Activated naive CD4-positive, alpha-beta T cell treated with anti-CD3 and anti-CD28 coated beads for 36 hours (primary cell): Measurements from ENCODE around the gene IREB2. TPM values are rescaled to one million over a fixed set of nuclear protein-coding genes. Genes with fewer than 3 reads are reported as not detected.
"Not testable (repeated sequence)": the region's sequence is repeated elsewhere in the genome, so short reads cannot be mapped to it uniquely, and the experiment has no call there.

Experiments
- CTCF ChIA-PET: fragments of 350-600 bp; sonication (Branson Sonifier 250); formaldehyde crosslinking; loops from one replicate; lab custom pipeline; 2021; ENCODE audit warnings: antibody characterized with exemption; lab: Charles Lee
- DNase-seq: peaks from one replicate; pipeline ENCODE4 v3.0.0-alpha.2; 2020
- H3K27ac Mint-ChIP-seq: one replicate; pipeline ENCODE4 v1.8.0; 2021; ENCODE audit warnings: mild to moderate bottlenecking, mixed read lengths
- H3K27me3 Mint-ChIP-seq: one replicate; pipeline ENCODE4 v1.8.0; 2021; ENCODE audit warnings: low read depth, mixed read lengths
- H3K36me3 Mint-ChIP-seq: one replicate; pipeline ENCODE4 v1.8.0; 2021; ENCODE audit warnings: low read depth, mixed read lengths
- H3K4me1 Mint-ChIP-seq: one replicate; pipeline ENCODE4 v1.8.0; 2021; ENCODE audit warnings: low read depth, mixed read lengths
- H3K4me3 Mint-ChIP-seq: one replicate; pipeline ENCODE4 v1.8.0; 2021; ENCODE audit warnings: mild to moderate bottlenecking, moderate library complexity, mixed read lengths
- H3K9me3 Mint-ChIP-seq: one replicate; pipeline ENCODE4 v1.8.0; 2021; ENCODE audit warnings: mixed read lengths
- intact Hi-C: fragments of 100-400 bp; cut with micrococcal nuclease; formaldehyde crosslinking; loops from one replicate; pipeline ENCODE4 v1.15.1; 2023
- total RNA-seq, 2 experiments: library from RNA; stranded (reverse); gene quantifications; one replicate each; pipeline ENCODE4 v1.2.3, GENCODE V29; 2021

IREB2 gene
- total RNA-seq, 2 experiments from 2014 or later = 47.6 to 51.7 TPM

DNA sequence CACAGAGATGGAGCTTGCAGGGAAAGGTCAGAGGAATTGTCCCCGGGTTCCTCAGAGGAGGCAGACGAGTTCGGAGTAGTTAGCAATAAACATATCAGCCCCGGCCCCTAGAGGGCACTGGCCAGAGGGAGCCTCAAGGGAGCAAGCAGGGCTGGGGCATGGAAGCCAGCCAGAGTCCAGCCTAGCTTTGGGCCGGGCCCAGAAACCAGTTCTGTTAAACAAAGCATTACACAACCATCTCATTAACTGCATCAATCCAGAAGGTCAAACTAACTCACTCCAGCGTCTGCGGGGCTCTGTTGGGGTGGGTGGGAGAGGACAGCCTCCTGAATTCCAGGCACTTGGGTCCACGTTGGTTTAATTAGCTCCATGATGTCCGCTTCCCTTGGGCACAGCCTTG, 41.0 kb upstream of the IREB2 start:
- CTCF ChIA-PET = interaction anchor here (0.6 to 1.4 kb wide), 3 partner anchors 9 to 16 kb away, joined by 3 to 4 read pairs (median 4); no protein-coding TSS in a partner anchor
- no peak overlapping the region for H3K4me3 Mint-ChIP-seq
- no peaks in the 10 kb centered on the region for H3K9me3 Mint-ChIP-seq
- H3K27me3 Mint-ChIP-seq = no peaks in the 10 kb centered on the region
- H3K27ac Mint-ChIP-seq = no peak overlapping the region
- intact Hi-C loops = no loop called here
- no peak for DNase-seq
- H3K36me3 Mint-ChIP-seq = no peaks in the 10 kb centered on the region
- H3K4me1 Mint-ChIP-seq = no peaks in the 10 kb centered on the region

GRCh38 chr15:78397382-78397781, 40.6 kb upstream of the IREB2 start:
- intact Hi-C loops = no loop called here
- H3K4me1 Mint-ChIP-seq = no peaks in the 10 kb centered on the region
- no peaks in the 10 kb centered on the region for H3K9me3 Mint-ChIP-seq
- CTCF ChIA-PET = interaction anchor here (0.6 to 1.4 kb wide), 3 partner anchors 9 to 16 kb away, joined by 3 to 4 read pairs (median 4); no protein-coding TSS in a partner anchor
- no peaks in the 10 kb centered on the region for H3K27me3 Mint-ChIP-seq
- no peak overlapping the region for H3K4me3 Mint-ChIP-seq
- H3K36me3 Mint-ChIP-seq = no peaks in the 10 kb centered on the region
- H3K27ac Mint-ChIP-seq = no peak overlapping the region
- no peak for DNase-seq

GRCh38 chr15:78398076-78398825, 39.8 kb upstream of the IREB2 start:
- Mint-ChIP-seq H3K27ac (no peak overlapping the region), H3K27me3 (no peaks in the 10 kb centered on the region), H3K9me3 (no peaks in the 10 kb centered on the region), H3K36me3 (no peaks in the 10 kb centered on the region), H3K4me1 (no peaks in the 10 kb centered on the region), H3K4me3 (no peak overlapping the region)
- intact Hi-C loops = no loop called here
- no peak for DNase-seq
- CTCF ChIA-PET = interaction anchor here (0.6 to 1.4 kb wide), 3 partner anchors 10 to 133 kb away, joined by 3 to 4 read pairs (median 3); no protein-coding TSS in a partner anchor

DNA sequence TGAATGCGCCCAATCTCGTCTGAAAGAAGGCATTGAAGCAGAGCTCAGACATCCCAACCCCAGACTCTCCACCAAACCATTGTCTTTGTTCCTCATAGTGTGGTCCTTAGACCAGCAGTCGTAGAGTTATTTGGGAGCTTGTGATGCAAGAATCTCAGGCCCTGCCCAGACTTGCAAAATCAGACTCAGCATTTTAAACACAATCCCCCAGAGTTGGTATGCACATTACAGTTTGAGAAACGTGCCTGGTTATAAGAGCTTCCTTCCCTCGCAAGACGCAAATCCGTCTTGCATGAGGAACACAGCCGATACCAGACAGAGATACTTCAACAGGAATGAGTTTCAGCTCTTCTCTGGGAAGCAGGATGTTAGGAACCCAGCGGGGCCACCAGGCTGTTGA, 38.9 kb upstream of the IREB2 start:
- Mint-ChIP-seq H3K4me3 (no peak overlapping the region), H3K4me1 (no peaks in the 10 kb centered on the region), H3K36me3 (no peaks in the 10 kb centered on the region), H3K9me3 (no peaks in the 10 kb centered on the region), H3K27ac (no peak overlapping the region), H3K27me3 (no peaks in the 10 kb centered on the region)
- intact Hi-C loops = no loop called here
- CTCF ChIA-PET = interaction anchor here (1.2 kb wide), 1 partner anchor 134 kb away, joined by 3 read pairs; no protein-coding TSS in a partner anchor
- no peak for DNase-seq

GRCh38 chr15:78402061-78402610, 35.9 kb upstream of the IREB2 start:
- intact Hi-C loops = no loop called here
- no peak for DNase-seq
- Mint-ChIP-seq H3K27me3 (no peaks in the 10 kb centered on the region), H3K27ac (no peak overlapping the region), H3K9me3 (no peaks in the 10 kb centered on the region), H3K4me3 (no peak overlapping the region), H3K4me1 (no peaks in the 10 kb centered on the region), H3K36me3 (no peaks in the 10 kb centered on the region)
- CTCF ChIA-PET = no interaction called here

DNA sequence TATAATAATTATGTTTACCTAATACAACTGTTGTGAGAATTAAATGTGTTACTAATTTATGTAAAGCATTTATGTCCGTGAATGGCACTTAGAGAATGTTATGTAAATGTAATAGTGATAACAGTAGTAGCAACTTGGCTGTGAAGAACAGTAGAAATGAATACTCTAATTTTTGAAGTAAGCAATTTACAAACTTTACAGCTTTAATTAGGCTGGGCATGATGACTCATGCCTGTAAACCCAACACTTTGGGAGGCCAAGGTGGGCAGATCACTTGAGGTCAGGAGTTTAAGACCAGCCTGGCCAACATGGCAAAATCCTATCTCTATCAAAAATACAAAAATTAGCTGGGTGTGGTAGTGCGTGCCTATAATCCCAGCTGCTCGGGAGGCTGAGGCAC, 33.9 kb upstream of the IREB2 start:
- Mint-ChIP-seq H3K4me3 (no peak overlapping the region), H3K9me3 (no peaks in the 10 kb centered on the region), H3K27ac (no peak overlapping the region), H3K36me3 (no peaks in the 10 kb centered on the region), H3K27me3 (no peaks in the 10 kb centered on the region), H3K4me1 (no peaks in the 10 kb centered on the region)
- no peak for DNase-seq
- CTCF ChIA-PET = interaction anchor here (1.5 kb wide), 1 partner anchor 18 kb away, joined by 7 read pairs; no protein-coding TSS in a partner anchor
- intact Hi-C loops = no loop called here

DNA sequence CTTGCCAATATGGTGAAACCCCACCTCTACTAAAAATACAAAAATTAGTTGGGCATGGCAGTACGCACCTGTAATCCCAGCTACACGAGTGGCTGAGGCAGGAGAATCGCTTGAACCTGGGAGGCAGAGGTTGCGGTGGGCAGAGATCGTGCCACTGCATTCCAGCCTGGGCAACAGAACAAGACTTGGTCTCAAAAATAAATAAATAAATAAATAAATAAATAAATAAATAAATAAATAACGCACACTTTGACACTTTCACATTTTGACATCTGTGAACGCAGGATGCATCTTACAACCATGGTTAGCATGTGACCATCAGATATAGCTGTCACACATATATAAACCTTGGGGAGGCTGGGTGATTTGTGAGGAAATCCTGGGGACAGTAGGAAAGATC, 33.2 kb upstream of the IREB2 start:
- H3K9me3 Mint-ChIP-seq, H3K27ac Mint-ChIP-seq, intact Hi-C loops, H3K4me3 Mint-ChIP-seq, CTCF ChIA-PET, DNase-seq, H3K27me3 Mint-ChIP-seq, H3K4me1 Mint-ChIP-seq, H3K36me3 Mint-ChIP-seq: not testable (repeated sequence)

DNA sequence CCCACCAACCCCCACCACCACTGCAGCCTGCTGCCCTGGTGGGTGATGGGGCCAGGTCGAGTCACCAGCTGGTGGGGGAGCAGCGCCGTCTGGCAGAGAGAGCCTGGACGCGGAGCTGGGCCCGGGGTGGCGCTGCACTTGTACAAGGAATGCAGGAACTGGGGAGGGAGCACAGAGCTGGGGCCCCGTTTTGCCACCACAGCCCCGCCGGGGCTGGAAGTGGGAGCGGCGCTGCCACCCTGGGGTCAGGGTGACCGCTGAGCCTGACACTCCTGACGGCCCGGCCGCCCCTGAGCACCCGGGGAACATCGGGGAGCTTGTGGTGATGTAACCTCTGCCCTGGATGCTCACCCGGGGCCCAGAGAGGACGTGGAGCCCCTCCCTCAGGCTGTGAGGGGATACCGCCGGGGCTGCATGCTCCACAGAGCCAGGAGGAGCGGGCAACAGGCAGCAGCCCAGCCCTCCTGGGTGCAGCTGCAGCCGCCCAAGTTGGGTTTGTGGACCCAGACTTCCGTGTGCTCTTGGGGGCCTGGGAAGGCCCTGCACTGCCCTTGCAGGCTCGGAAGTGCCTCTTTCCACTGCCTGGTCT, 32.6 kb upstream of the IREB2 start:
- H3K4me3 Mint-ChIP-seq = no peak overlapping the region
- H3K27me3 Mint-ChIP-seq = no peaks in the 10 kb centered on the region
- intact Hi-C loops = no loop called here
- CTCF ChIA-PET = no interaction called here
- H3K36me3 Mint-ChIP-seq = no peaks in the 10 kb centered on the region
- no peaks in the 10 kb centered on the region for H3K4me1 Mint-ChIP-seq
- no peaks in the 10 kb centered on the region for H3K9me3 Mint-ChIP-seq
- H3K27ac Mint-ChIP-seq = no peak overlapping the region
- DNase-seq = no peak

DNA sequence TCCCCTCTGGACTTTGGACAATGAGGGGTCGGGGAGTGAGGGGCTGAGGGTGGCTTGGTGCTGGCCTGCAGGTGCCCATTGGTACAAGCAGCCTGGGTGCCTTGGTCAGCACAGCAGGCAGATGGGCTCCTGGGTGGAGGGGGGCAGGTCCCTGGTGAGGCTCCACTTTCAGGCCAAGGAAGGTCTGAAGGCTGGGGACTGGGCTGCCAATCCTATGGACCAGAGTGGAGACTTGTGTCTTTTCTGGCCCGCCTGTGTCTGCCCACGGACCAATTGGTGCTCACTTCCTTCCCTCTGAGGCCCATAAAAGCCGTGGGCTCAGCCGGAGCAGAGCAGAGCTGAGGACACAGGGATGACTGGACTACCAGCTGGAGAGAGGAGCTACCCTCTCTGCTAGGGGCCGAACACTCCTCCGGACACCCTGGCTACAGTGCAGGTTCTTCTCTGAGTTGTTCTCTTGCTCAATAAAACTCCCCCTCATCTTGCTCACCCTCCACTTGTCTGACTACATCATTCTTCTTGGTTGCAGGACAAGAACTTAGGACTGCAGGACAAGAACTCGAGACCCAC, 31.9 kb upstream of the IREB2 start:
- Mint-ChIP-seq H3K9me3 (no peaks in the 10 kb centered on the region), H3K4me1 (no peaks in the 10 kb centered on the region), H3K27ac (no peak overlapping the region), H3K27me3 (no peaks in the 10 kb centered on the region), H3K36me3 (no peaks in the 10 kb centered on the region), H3K4me3 (no peak overlapping the region)
- intact Hi-C loops = no loop called here
- CTCF ChIA-PET = interaction anchor here (0.8 to 1.0 kb wide), 2 partner anchors 77 to 164 kb away, joined by 3 read pairs; no protein-coding TSS in a partner anchor
- DNase-seq = no peak

GRCh38 chr15:78407608-78408354, 30.2 kb upstream of the IREB2 start:
- intact Hi-C loops = no loop called here
- Mint-ChIP-seq H3K4me1 (no peaks in the 10 kb centered on the region), H3K27ac (no peak overlapping the region), H3K27me3 (no peaks in the 10 kb centered on the region), H3K4me3 (no peak overlapping the region), H3K9me3 (no peaks in the 10 kb centered on the region), H3K36me3 (no peaks in the 10 kb centered on the region)
- DNase-seq = no peak
- CTCF ChIA-PET = interaction anchor here (1.8 kb wide), 1 partner anchor 16 kb away, joined by 4 read pairs; no protein-coding TSS in a partner anchor

DNA sequence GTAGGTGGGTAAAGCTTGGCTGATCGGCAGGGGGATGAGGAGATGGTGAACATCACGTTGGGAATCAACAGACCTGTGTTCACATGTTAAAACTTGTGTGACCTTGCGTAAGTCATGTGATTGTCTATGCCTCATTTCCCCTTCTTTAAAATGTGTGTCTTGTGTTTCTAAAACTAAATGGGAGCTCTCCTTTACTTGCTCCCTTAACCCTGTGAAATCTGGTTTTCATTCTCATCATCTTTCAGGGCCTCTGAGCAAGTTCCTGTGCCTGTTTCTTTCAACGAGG, 29.7 kb upstream of the IREB2 start:
- no peak for DNase-seq
- Mint-ChIP-seq H3K27ac (no peak overlapping the region), H3K9me3 (no peaks in the 10 kb centered on the region), H3K27me3 (no peaks in the 10 kb centered on the region), H3K4me3 (no peak overlapping the region), H3K36me3 (no peaks in the 10 kb centered on the region), H3K4me1 (no peaks in the 10 kb centered on the region)
- intact Hi-C loops = no loop called here
- CTCF ChIA-PET = interaction anchor here (1.8 kb wide), 1 partner anchor 15 kb away, joined by 4 read pairs; no protein-coding TSS in a partner anchor

DNA sequence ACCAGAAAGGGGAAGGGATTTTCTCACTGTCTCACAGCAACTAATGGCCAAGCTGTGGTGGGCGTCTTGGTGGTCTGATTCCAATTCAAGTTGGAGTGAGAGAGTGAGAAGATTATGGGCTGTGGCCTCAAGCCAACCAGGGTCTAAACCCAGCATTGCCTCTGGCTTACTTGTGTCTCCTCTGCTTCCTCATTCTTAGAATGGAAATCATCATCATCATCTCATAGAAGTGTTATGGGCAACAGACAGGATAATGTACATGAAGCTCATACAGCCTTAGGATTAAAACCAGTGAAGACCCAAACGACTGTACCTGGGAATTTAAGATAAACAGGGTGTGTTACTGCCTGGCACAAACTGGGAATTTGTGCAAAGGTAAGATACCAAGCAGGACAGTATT, 29.1 kb upstream of the IREB2 start:
- H3K36me3 Mint-ChIP-seq = no peaks in the 10 kb centered on the region
- intact Hi-C loops = no loop called here
- no peak overlapping the region for H3K4me3 Mint-ChIP-seq
- H3K27me3 Mint-ChIP-seq = no peaks in the 10 kb centered on the region
- CTCF ChIA-PET = no interaction called here
- DNase-seq = no peak
- no peaks in the 10 kb centered on the region for H3K4me1 Mint-ChIP-seq
- no peak overlapping the region for H3K27ac Mint-ChIP-seq
- H3K9me3 Mint-ChIP-seq = no peaks in the 10 kb centered on the region
